HepG2 (cell line): ENCODE results near the gene UMOD. TPM values are rescaled to one million over a fixed set of nuclear protein-coding genes. Genes with fewer than 3 reads are reported as not detected.

ENCODE experiments used
- ATF5 ChIP-seq: sonication (generic); formaldehyde crosslinking; IDR thresholded peaks from 2 replicates; pipeline ENCODE4 v1.4.0; 2020; ENCODE audit warnings: mild to moderate bottlenecking, low read depth, missing genetic modification reagents
- DBP ChIP-seq: sonication (generic); formaldehyde crosslinking; IDR thresholded peaks from 2 replicates; pipeline ENCODE4 v1.4.0; 2020; ENCODE audit warnings: missing genetic modification reagents; ENCODE audit errors: not compliant biosample characterization
- DZIP1 ChIP-seq: sonication (generic); formaldehyde crosslinking; IDR thresholded peaks from 2 replicates; pipeline ENCODE4 v1.5.0; 2020; ENCODE audit warnings: mild to moderate bottlenecking, missing genetic modification reagents
- MTF1 ChIP-seq: sonication (generic); formaldehyde crosslinking; IDR thresholded peaks from 2 replicates; pipeline ENCODE4 v1.5.0; 2020; ENCODE audit warnings: missing genetic modification reagents
- NCOA1 ChIP-seq: sonication (generic); formaldehyde crosslinking; IDR thresholded peaks from 2 replicates; pipeline ENCODE4 v1.9.0; 2021; ENCODE audit warnings: missing genetic modification reagents
- NFE2L1 ChIP-seq: sonication (generic); formaldehyde crosslinking; IDR thresholded peaks from 2 replicates; pipeline ENCODE4 v1.4.0; 2020; ENCODE audit warnings: missing genetic modification reagents, mild to moderate bottlenecking, borderline replicate concordance
- NR3C1 ChIP-seq: sonication (generic); formaldehyde crosslinking; IDR thresholded peaks from 2 replicates; pipeline ENCODE4 v1.4.0; 2020; ENCODE audit warnings: missing genetic modification reagents
- PHF8 ChIP-seq: sonication (generic); formaldehyde crosslinking; IDR thresholded peaks from 2 replicates; pipeline ENCODE4 v1.5.0; 2020; ENCODE audit warnings: missing genetic modification reagents
- SRSF4 ChIP-seq: fragments of 200-400 bp; formaldehyde crosslinking; IDR thresholded peaks from one replicate; pipeline ENCODE4 v1.6.1; 2018; ENCODE audit warnings: mild to moderate bottlenecking, low read depth, low read length, moderate library complexity; ENCODE audit not compliant: poor library complexity, severe bottlenecking
- YY1 ChIP-seq: IDR thresholded peaks from 2 replicates; pipeline ENCODE4 v1.6.1; 2011; ENCODE audit warnings: low read length, low read depth, moderate library complexity, mild to moderate bottlenecking; ENCODE audit not compliant: insufficient read depth, insufficient replicate concordance
- ZNF124 ChIP-seq: sonication (generic); formaldehyde crosslinking; IDR thresholded peaks from 2 replicates; pipeline ENCODE4 v1.4.0; 2020; ENCODE audit warnings: missing genetic modification reagents
- ZNF24 ChIP-seq: fragments of 450-650 bp; IDR thresholded peaks from 2 replicates; pipeline ENCODE4 v1.6.1; 2017; ENCODE audit warnings: antibody characterized with exemption, mild to moderate bottlenecking
- ZNF263 ChIP-seq: sonication (generic); formaldehyde crosslinking; IDR thresholded peaks from 2 replicates; pipeline ENCODE4 v1.4.0; 2020; ENCODE audit warnings: missing genetic modification reagents
- ZNF264 ChIP-seq: sonication (generic); formaldehyde crosslinking; IDR thresholded peaks from 2 replicates; pipeline ENCODE4 v1.4.0; 2020; ENCODE audit warnings: missing genetic modification reagents
- ZNF326 ChIP-seq: sonication (generic); formaldehyde crosslinking; IDR thresholded peaks from 2 replicates; pipeline ENCODE4 v1.4.0; 2020; ENCODE audit warnings: missing genetic modification reagents, borderline replicate concordance
- ZNF589 ChIP-seq: sonication (generic); formaldehyde crosslinking; conservative IDR thresholded peaks from 2 replicates; pipeline ENCODE4 v1.8.0; 2022; ENCODE audit warnings: mild to moderate bottlenecking, moderate library complexity, missing genetic modification reagents
- ZNF646 ChIP-seq: sonication (generic); formaldehyde crosslinking; IDR thresholded peaks from 2 replicates; pipeline ENCODE4 v1.9.0; 2021; ENCODE audit warnings: mild to moderate bottlenecking, missing genetic modification reagents
- polyA plus RNA-seq, 8 experiments: library from polyadenylated mRNA; depleted of rRNA in 3 of 8; stranded (reverse) in 7 of 8; unstranded in 1 of 8; fragments of >200 nt; fragmentation: Illumina TruSeq in 4 of 8; extraction: Trizol in 4 of 8; gene quantifications; 2 replicates each; pipeline versions ENCODE4 v1.2.1 to v1.2.3, GENCODE V29; 2011 to 2016; ENCODE audit warnings: low read depth in 4 of 8, missing spikeins in 1 of 8, mixed read lengths in 1 of 8; ENCODE audit not compliant: insufficient read depth in 1 of 8
- total RNA-seq, 5 experiments: library from RNA; depleted of rRNA; stranded (reverse); fragments of >200 nt; fragmentation: Illumina TruSeq; extraction: Trizol; gene quantifications; 2 replicates each; pipeline ENCODE4 v1.2.3, GENCODE V29; 2016; ENCODE audit warnings: low read depth in 1 of 5

The UMOD gene
- total and polyA plus RNA-seq, 2 of the 13 experiments (the other 11 are each of a cell fraction or from before 2014, with no cell fraction given), result not detected

- TF ChIP-seq ZNF646 (CRISPR knock-in tag), result no peak
- 0 out of 2 replicates have a peak, but pooled peaks have one; percentile 60 for TF ChIP-seq NCOA1 (CRISPR knock-in tag)
- TF ChIP-seq PHF8 (CRISPR knock-in tag), result 0 out of 2 replicates have a peak, but pooled peaks have one; percentile 22
- 0 out of 2 replicates have a peak, but pooled peaks have one; percentile 35 for TF ChIP-seq ZNF263 (CRISPR knock-in tag)
- no peak for TF ChIP-seq ZNF326 (CRISPR knock-in tag)
- no peak for TF ChIP-seq ATF5
- TF ChIP-seq DBP (CRISPR knock-in tag), result no peak
- no peak for TF ChIP-seq SRSF4
- no peak for TF ChIP-seq NR3C1
- no peak for TF ChIP-seq DZIP1 (CRISPR knock-in tag)
- TF ChIP-seq NFE2L1 (CRISPR knock-in tag), result no peak
- no peak for TF ChIP-seq ZNF24
- TF ChIP-seq ZNF589, result no peak
- TF ChIP-seq ZNF124 (CRISPR knock-in tag), result no peak
- TF ChIP-seq ZNF264 (CRISPR knock-in tag), result peak; percentile 71
- TF ChIP-seq MTF1 (CRISPR knock-in tag), result no peak
- TF ChIP-seq YY1, result no peak
Observed at GRCh38 chr16:20397468-20398074, 45.1 kb upstream of the UMOD start (continued).
